HT1080 (cell line): Measurements from ENCODE around the gene SPATA16. TPM values are rescaled to one million over a fixed set of nuclear protein-coding genes. Genes with fewer than 3 reads are reported as not detected.
"Not testable (repeated sequence)": the region's sequence is repeated elsewhere in the genome, so short reads cannot be mapped to it uniquely, and the experiment has no call there.

Experiments
- DNase-seq: peaks from one replicate; pipeline ENCODE4 v3.0.0-alpha.2; 2015; ENCODE audit warnings: low read depth
- total RNA-seq: library from RNA; depleted of rRNA; stranded (reverse); fragments of >200 nt; shearing (Covaris generic); gene quantifications from 2 replicates; pipeline ENCODE4 v1.2.3, GENCODE V29; 2014

Gene SPATA16
- total RNA-seq, 1 experiment from 2014 or later = not detected

- peak; percentile 67 for DNase-seq
Measured at GRCh38 chr3:172892158-172892557, 248.9 kb downstream of the SPATA16 start.

GRCh38 chr3:172885704-172886103 is 255.3 kb downstream of the SPATA16 start:
- DNase-seq = no peak

GRCh38 chr3:172882563-172882962 is 258.5 kb downstream of the SPATA16 start:
- DNase-seq = no peak

GRCh38 chr3:172879381-172879780 is 261.7 kb downstream of the SPATA16 start:
- not testable (repeated sequence) for DNase-seq

GRCh38 chr3:172877011-172877410 is 264.0 kb downstream of the SPATA16 start:
- no peak for DNase-seq

- no peak for DNase-seq
Measured at GRCh38 chr3:172876297-172876696, 264.7 kb downstream of the SPATA16 start.

GRCh38 chr3:172875039-172875438 is 266.0 kb downstream of the SPATA16 start:
- no peak for DNase-seq

GRCh38 chr3:172869784-172870518 is 271.1 kb downstream of the SPATA16 start:
- DNase-seq = no peak

GRCh38 chr3:172869368-172869771 is 271.7 kb downstream of the SPATA16 start:
- DNase-seq = no peak

GRCh38 chr3:172868582-172869200 is 272.3 kb downstream of the SPATA16 start:
- DNase-seq = no peak

- not testable (repeated sequence) for DNase-seq
Measured at GRCh38 chr3:172866726-172867350, 274.2 kb downstream of the SPATA16 start.

GRCh38 chr3:172859041-172859440 is 282.0 kb downstream of the SPATA16 start:
- peak; percentile 74 for DNase-seq

- DNase-seq = peak; percentile 52
Measured at GRCh38 chr3:172856795-172857742, 284.0 kb downstream of the SPATA16 start.

GRCh38 chr3:172855037-172855436 is 286.0 kb downstream of the SPATA16 start:
- no peak for DNase-seq

GRCh38 chr3:172853921-172854666 is 286.9 kb downstream of the SPATA16 start:
- DNase-seq = peak; percentile 44

GRCh38 chr3:172853005-172853404 is 288.0 kb downstream of the SPATA16 start:
- DNase-seq = no peak

- peak; percentile 32 for DNase-seq
Measured at GRCh38 chr3:172848910-172849309, 292.1 kb downstream of the SPATA16 start.

GRCh38 chr3:172847292-172847691 is 293.7 kb downstream of the SPATA16 start:
- no peak for DNase-seq

GRCh38 chr3:172846706-172847105 is 294.3 kb downstream of the SPATA16 start:
- peak; percentile 65 for DNase-seq

GRCh38 chr3:172846103-172846561 is 294.9 kb downstream of the SPATA16 start:
- DNase-seq = no peak
